22Rv1 (cell line): ENCODE measurements around the gene MEAF6.

Source experiments
- ZFX ChIP-seq: fragments of 450-650 bp; IDR thresholded peaks from 2 replicates; pipeline ENCODE4 v1.6.1; 2017; ENCODE audit warnings: antibody characterized with exemption, borderline replicate concordance
- TF ChIP-seq, protein P1 (sequence below): fragments of 450-650 bp; IDR thresholded peaks from 2 replicates; pipeline ENCODE4 v1.5.1; 2017; ENCODE audit warnings: mild to moderate bottlenecking

DNA sequence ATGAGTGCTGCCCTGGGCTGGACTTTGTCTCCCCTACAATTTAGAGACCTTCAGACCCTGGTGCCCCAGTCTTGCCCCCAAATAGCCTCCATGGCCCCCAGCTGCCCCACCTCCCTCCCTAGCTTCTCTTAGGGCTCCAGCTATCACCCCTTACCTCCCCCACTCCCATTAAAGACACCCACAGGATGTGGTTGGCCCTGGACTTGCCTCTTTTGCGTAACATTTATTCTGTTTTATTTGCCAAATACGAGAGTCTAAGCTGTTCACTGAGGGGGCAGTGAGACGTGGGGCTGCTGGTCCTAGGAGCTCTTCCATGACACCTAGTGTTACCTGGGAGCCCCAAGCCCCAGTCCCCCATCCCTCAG lies 35.7 kb downstream of the MEAF6 start:
- TF ChIP-seq, protein P1, sequence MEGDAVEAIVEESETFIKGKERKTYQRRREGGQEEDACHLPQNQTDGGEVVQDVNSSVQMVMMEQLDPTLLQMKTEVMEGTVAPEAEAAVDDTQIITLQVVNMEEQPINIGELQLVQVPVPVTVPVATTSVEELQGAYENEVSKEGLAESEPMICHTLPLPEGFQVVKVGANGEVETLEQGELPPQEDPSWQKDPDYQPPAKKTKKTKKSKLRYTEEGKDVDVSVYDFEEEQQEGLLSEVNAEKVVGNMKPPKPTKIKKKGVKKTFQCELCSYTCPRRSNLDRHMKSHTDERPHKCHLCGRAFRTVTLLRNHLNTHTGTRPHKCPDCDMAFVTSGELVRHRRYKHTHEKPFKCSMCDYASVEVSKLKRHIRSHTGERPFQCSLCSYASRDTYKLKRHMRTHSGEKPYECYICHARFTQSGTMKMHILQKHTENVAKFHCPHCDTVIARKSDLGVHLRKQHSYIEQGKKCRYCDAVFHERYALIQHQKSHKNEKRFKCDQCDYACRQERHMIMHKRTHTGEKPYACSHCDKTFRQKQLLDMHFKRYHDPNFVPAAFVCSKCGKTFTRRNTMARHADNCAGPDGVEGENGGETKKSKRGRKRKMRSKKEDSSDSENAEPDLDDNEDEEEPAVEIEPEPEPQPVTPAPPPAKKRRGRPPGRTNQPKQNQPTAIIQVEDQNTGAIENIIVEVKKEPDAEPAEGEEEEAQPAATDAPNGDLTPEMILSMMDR, result no peak
- no peak for TF ChIP-seq ZFX
